Mesenchymal stem cell (in vitro differentiated cells and primary cell): ENCODE results near the gene ZNF169.
"Not testable (repeated sequence)": the region's sequence is repeated elsewhere in the genome, so short reads cannot be mapped to it uniquely, and the experiment has no call there.

Experiments
- DNase-seq: peaks from one replicate; pipeline ENCODE4 v3.0.0-alpha.2; 2013
- H2AFZ ChIP-seq: one replicate; pipeline ENCODE4 v1.6.1; 2013; ENCODE audit warnings: low read depth, mild to moderate bottlenecking, control low read depth, inconsistent platforms, low read length, moderate library complexity
- H2AK5ac ChIP-seq: 2 replicates; pipeline ENCODE4 v1.6.1; 2013; ENCODE audit warnings: low read length, moderate library complexity, mild to moderate bottlenecking, inconsistent platforms; ENCODE audit not compliant: severe bottlenecking
- H2BK120ac ChIP-seq: one replicate; pipeline ENCODE4 v1.6.1; 2013; ENCODE audit warnings: low read depth, mild to moderate bottlenecking, inconsistent platforms, low read length, moderate library complexity
- H2BK12ac ChIP-seq, 2 experiments: one replicate each; pipeline ENCODE4 v1.6.1; 2013; ENCODE audit warnings: inconsistent platforms in 2 of 2, low read length in 2 of 2, mild to moderate bottlenecking in 2 of 2, moderate library complexity in 2 of 2, control low read depth in 1 of 2
- H2BK15ac ChIP-seq: one replicate; pipeline ENCODE4 v1.6.1; 2013; ENCODE audit warnings: mild to moderate bottlenecking, low read depth, inconsistent platforms; ENCODE audit not compliant: poor library complexity, severe bottlenecking
- H2BK5ac ChIP-seq: 2 replicates; pipeline ENCODE4 v1.6.1; 2013; ENCODE audit warnings: low read depth, mild to moderate bottlenecking, low read length, control low read depth, inconsistent platforms; ENCODE audit not compliant: poor library complexity, severe bottlenecking
- H3K14ac ChIP-seq, 2 experiments: one replicate each; pipeline ENCODE4 v1.6.1; 2013; ENCODE audit warnings: inconsistent platforms in 2 of 2, low read length in 2 of 2, control low read depth in 1 of 2, mild to moderate bottlenecking in 1 of 2, moderate library complexity in 1 of 2
- H3K18ac ChIP-seq, 2 experiments: one replicate each; pipeline ENCODE4 v1.6.1; 2013; ENCODE audit warnings: inconsistent platforms in 2 of 2, low read length in 2 of 2, control low read depth in 1 of 2, low read depth in 1 of 2, mild to moderate bottlenecking in 1 of 2
- H3K23ac ChIP-seq, 2 experiments: one replicate each; pipeline ENCODE4 v1.6.1; 2013; ENCODE audit warnings: inconsistent platforms in 2 of 2, low read length in 2 of 2, mild to moderate bottlenecking in 2 of 2, moderate library complexity in 2 of 2, control low read depth in 1 of 2
- H3K27ac ChIP-seq: 2 replicates; pipeline ENCODE4 v1.5.1; 2013; ENCODE audit warnings: mild to moderate bottlenecking, moderate library complexity, low read length, control low read depth, inconsistent platforms; ENCODE audit not compliant: poor library complexity, severe bottlenecking
- H3K27me3 ChIP-seq, 2 experiments: 2 replicates each; pipeline versions ENCODE4 v1.6.1 to v1.7.0; 2013; ENCODE audit warnings: low read length in 2 of 2, mild to moderate bottlenecking in 2 of 2, moderate library complexity in 2 of 2, control low read depth in 1 of 2, inconsistent platforms in 1 of 2; ENCODE audit not compliant: control insufficient read depth in 1 of 2, insufficient read depth in 1 of 2
- H3K36me3 ChIP-seq, 2 experiments: 2 replicates each; pipeline versions ENCODE4 v1.6.1 to v1.7.0; 2013; ENCODE audit warnings: low read length in 2 of 2, control low read depth in 1 of 2, inconsistent platforms in 1 of 2, low read depth in 1 of 2, mild to moderate bottlenecking in 1 of 2; ENCODE audit not compliant: insufficient read depth in 2 of 2, control insufficient read depth in 1 of 2
- H3K4ac ChIP-seq, 2 experiments: one replicate each; pipeline ENCODE4 v1.6.1; 2013; ENCODE audit warnings: inconsistent platforms in 2 of 2, low read length in 2 of 2, mild to moderate bottlenecking in 2 of 2, moderate library complexity in 2 of 2, control low read depth in 1 of 2, low read depth in 1 of 2
- H3K4me1 ChIP-seq: 2 replicates; pipeline ENCODE4 v1.6.1; 2013; ENCODE audit warnings: low read depth, low read length, control low read depth; ENCODE audit not compliant: control insufficient read depth, insufficient read depth
- H3K4me2 ChIP-seq: 2 replicates; pipeline ENCODE4 v1.6.1; 2013; ENCODE audit warnings: low read length, mild to moderate bottlenecking, inconsistent platforms; ENCODE audit not compliant: poor library complexity, severe bottlenecking
- H3K4me3 ChIP-seq, 2 experiments: 2 replicates each; pipeline versions ENCODE4 v1.5.1 to v1.7.0; 2013; ENCODE audit warnings: low read length in 2 of 2, mild to moderate bottlenecking in 2 of 2, control low read depth in 1 of 2, low read depth in 1 of 2; ENCODE audit not compliant: insufficient read depth in 1 of 2
- H3K79me1 ChIP-seq: replicated peaks from 2 replicates; pipeline ENCODE4 v1.6.1; 2013; ENCODE audit warnings: mild to moderate bottlenecking, control low read depth, low read length, inconsistent platforms; ENCODE audit not compliant: poor library complexity, severe bottlenecking
- H3K9ac ChIP-seq: 2 replicates; pipeline ENCODE4 v1.7.0; 2013; ENCODE audit warnings: mild to moderate bottlenecking, low read length, moderate library complexity
- H3K9me3 ChIP-seq: 2 replicates; pipeline ENCODE4 v1.7.0; 2013; ENCODE audit warnings: mild to moderate bottlenecking, low read length; ENCODE audit not compliant: control insufficient read depth
- H4K8ac ChIP-seq: one replicate; pipeline ENCODE4 v1.6.1; 2013; ENCODE audit warnings: inconsistent platforms, mild to moderate bottlenecking, low read length, moderate library complexity
- H4K91ac ChIP-seq: one replicate; pipeline ENCODE4 v1.6.1; 2013; ENCODE audit warnings: mild to moderate bottlenecking, low read length, inconsistent platforms
- WGBS: methylation state at CpG from one replicate; pipeline ENCODE4 v1.1.7; 2013; ENCODE audit warnings: mixed read lengths; 5-methylcytosine and 5-hydroxymethylcytosine counted together

Gene ZNF169

DNA sequence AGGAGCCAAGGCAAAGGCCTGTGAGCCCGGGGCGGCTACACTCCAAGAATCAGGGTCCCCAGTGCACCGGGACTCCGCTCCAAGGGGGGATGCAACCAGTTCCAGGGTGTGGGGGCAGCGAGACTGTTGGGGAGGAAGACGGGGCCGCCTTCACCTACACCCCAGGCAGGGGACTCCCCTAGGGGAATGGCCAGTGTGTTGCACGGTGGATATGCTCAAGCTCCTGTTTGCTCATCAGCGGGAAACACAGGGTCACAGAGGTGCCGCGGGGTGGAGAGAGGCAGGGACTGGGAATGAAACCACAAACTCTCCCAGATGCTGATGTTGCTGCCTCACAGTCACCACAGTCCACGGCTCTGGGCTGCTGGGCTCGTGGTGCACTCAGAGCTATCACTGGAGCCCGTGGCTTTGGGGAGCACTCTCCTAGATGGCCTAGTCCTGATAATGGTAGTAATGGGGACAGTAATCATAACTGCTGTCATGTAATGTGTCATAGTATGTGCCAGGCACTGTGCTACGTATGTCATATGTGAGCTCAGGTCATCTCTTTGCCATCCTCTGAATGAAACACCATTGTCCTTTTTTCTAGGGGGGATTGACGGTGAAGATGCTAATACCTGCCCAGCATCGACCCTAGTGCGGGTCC is 64.2 kb downstream of the ZNF169 start:
- not testable (repeated sequence) for H3K4me1 ChIP-seq, H4K8ac ChIP-seq, H2BK12ac ChIP-seq, H3K4ac ChIP-seq, H3K27ac ChIP-seq, H4K91ac ChIP-seq, H2AK5ac ChIP-seq, H3K79me1 ChIP-seq, H3K14ac ChIP-seq, H3K18ac ChIP-seq, H3K27me3 ChIP-seq, H3K23ac ChIP-seq, H3K4me2 ChIP-seq, H3K9me3 ChIP-seq, H2BK15ac ChIP-seq, H2AFZ ChIP-seq, DNase-seq, H3K9ac ChIP-seq, H3K36me3 ChIP-seq, H2BK5ac ChIP-seq, H2BK120ac ChIP-seq, H3K4me3 ChIP-seq
- 96% methylated on average over 11 of the region's 18 CpGs for WGBS

DNA sequence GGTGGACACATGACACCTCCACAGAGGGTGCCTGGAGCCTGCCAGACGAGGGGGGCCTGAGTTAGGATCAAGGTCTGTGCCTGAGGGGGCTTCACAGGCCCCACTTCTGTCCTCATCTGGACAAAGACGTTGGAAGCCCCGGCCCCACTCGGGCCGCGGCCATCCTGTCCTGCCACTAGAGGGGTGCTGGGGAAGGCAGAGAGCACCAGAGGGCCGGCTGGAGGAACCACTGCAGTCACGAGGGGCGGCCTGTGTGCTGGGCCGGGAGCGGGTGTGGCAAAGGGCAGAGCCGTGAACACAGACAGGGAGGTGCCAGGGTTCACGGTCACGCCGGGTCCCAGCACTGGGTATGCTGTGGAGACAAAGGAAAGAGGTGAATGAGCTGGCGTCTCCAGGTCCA is 66.5 kb downstream of the ZNF169 start:
- not testable (repeated sequence) for H3K14ac ChIP-seq, H3K36me3 ChIP-seq

GRCh38 chr9:94328544-94328943 is 69.4 kb downstream of the ZNF169 start, which contains the start of gene NUTM2F:
Gene NUTM2F, minus strand, starts transcription at chr9:94328644. Its CDS starts 21 bp downstream, at chr9:94328623.
- not testable (repeated sequence) for H2AFZ ChIP-seq, H3K4me1 ChIP-seq, H4K8ac ChIP-seq, H4K91ac ChIP-seq, H2BK120ac ChIP-seq, H3K14ac ChIP-seq, H3K4me3 ChIP-seq, H3K27me3 ChIP-seq, H2BK15ac ChIP-seq, H3K79me1 ChIP-seq, H3K23ac ChIP-seq, H2AK5ac ChIP-seq, H3K9ac ChIP-seq, H3K9me3 ChIP-seq, H3K18ac ChIP-seq, H3K36me3 ChIP-seq, DNase-seq, H3K4ac ChIP-seq, H3K27ac ChIP-seq, H2BK5ac ChIP-seq, H3K4me2 ChIP-seq, H2BK12ac ChIP-seq
- no CpG with 5 or more reads among the region's 5 CpGs for WGBS

More for the DNA sequence above, 66.5 kb downstream of the ZNF169 start:
- not testable (repeated sequence) for H4K91ac ChIP-seq, H3K4me2 ChIP-seq, H2AFZ ChIP-seq, H3K4me3 ChIP-seq, H3K27ac ChIP-seq, H2BK15ac ChIP-seq, H3K23ac ChIP-seq, H2AK5ac ChIP-seq, H3K9me3 ChIP-seq, H3K79me1 ChIP-seq, H2BK5ac ChIP-seq, H3K9ac ChIP-seq, H3K27me3 ChIP-seq, H3K4me1 ChIP-seq, H2BK12ac ChIP-seq, DNase-seq, H3K18ac ChIP-seq, H2BK120ac ChIP-seq, H4K8ac ChIP-seq, H3K4ac ChIP-seq
- WGBS, result 85% methylated on average over 13 of the region's 16 CpGs

GRCh38 chr9:94336445-94336844 is 77.3 kb downstream of the ZNF169 start:
- not testable (repeated sequence) for H3K9me3 ChIP-seq, H3K79me1 ChIP-seq, H3K23ac ChIP-seq, H3K18ac ChIP-seq, H2AK5ac ChIP-seq, H3K27me3 ChIP-seq, H3K4me3 ChIP-seq, H3K27ac ChIP-seq, H2AFZ ChIP-seq, H3K14ac ChIP-seq, H2BK5ac ChIP-seq, H2BK12ac ChIP-seq, H4K91ac ChIP-seq, H4K8ac ChIP-seq, H2BK15ac ChIP-seq, H3K9ac ChIP-seq, H3K4me2 ChIP-seq, H3K4ac ChIP-seq, H3K4me1 ChIP-seq, H2BK120ac ChIP-seq, DNase-seq, H3K36me3 ChIP-seq
- WGBS, result 92% methylated on average over 3 of the region's 4 CpGs
